GM11168 (cell line): ENCODE results near the gene MFAP3.
"Not testable (repeated sequence)": the region's sequence is repeated elsewhere in the genome, so short reads cannot be mapped to it uniquely, and the experiment has no call there.

Experiments used
- in situ Hi-C: fragments of 300-500 bp; cut with MboI; formaldehyde crosslinking; loops from one replicate; pipeline ENCODE4 v1.12.0; 2022; ENCODE audit warnings: low sequenced_read_pairs; ENCODE audit not compliant: unreplicated experiment

The MFAP3 gene

DNA sequence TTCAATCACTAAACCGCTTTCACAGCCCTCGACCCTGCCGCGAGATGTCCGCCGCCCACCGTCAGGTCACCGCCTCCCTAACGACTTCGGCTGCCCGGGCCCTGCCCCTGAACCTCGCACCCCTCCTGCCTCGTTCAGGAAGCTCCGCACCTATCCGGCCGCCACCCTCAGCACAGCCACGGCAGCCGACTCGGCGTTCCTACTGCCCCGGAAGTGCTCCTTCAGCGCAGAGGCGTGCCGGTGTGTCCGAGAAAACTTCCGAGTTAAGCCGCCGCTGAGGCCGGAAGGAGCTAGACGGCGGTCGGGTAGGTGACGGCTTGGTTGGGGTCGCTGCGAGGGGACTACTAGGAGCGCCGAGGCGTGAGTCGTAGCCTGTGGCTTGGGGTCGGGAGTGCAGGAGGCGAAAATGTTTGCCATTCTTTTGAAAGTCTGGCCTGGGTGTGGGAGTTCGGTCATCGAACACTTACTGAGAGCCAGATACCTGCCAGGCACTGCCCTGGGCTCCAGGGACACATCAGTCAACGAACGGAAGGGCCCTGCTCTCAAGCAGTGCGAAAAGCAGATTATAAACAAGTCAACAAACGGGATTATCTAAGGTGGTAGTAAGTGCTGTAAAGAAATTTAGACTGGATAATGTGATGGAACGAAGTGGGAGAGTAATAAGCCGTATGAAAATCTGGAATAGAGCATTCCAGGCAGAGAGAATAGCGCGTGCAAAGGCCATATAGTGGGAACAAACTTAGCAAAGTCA lies at the start of gene MFAP3, which contains the start of gene FAM114A2:
TSS of gene MFAP3 (plus strand) at position 261 of the 751 bp plus-strand sequence. CDS start 10,756 bp downstream, outside the sequence.
TSS of gene FAM114A2 (minus strand) at position 204 of the 751 bp plus-strand sequence. CDS start 3,957 bp downstream, outside the sequence.
- in situ Hi-C loops = no loop called here

DNA sequence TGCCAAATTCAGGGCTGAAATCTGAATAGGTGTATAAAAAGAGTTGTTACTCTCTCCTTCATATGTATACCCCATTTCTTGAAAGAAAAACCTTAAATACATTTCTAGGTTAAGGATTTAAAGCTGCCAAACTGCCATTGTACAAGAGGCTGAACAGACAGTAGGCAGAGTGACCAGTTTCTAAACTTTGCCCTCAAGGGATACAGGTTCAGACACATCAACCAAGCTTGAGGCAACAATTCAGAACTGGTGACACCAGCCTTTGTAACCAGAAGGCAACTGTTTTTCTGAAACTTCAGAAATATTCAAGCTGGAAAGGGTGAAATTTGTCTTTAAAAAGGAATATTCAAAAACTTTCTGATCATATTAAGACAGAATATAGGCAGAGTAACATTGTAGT lies 47.6 kb upstream of the MFAP3 start:
- in situ Hi-C loops = no loop called here

DNA sequence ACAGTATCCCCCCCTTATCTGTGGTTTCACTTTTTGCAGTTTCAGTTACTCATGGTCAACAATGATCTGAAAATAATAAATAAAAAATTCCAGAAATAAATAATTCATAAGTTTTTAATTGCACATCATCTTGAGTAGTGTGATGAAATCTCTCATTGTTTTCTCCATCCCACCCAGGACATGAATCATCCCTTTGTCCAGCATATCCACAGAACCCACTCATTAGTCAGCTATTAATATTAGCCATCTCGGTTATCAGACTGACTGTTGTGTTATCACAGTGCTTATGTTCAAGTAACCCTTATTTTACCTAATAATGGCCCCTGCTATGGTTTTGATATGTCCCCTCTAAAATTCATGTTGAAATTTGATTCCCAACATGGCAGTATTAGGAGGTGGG lies 40.8 kb upstream of the MFAP3 start:
- in situ Hi-C loops = no loop called here

GRCh38 chr5:153998768-153999167 lies 40.0 kb upstream of the MFAP3 start:
- in situ Hi-C loops = no loop called here

- in situ Hi-C loops = no loop called here
Observed at GRCh38 chr5:153999995-154000394, 38.8 kb upstream of the MFAP3 start.

- in situ Hi-C loops = no loop called here
Observed at GRCh38 chr5:154000703-154001102, 38.1 kb upstream of the MFAP3 start.

- in situ Hi-C loops = no loop called here
Observed at GRCh38 chr5:154002093-154002492, 36.7 kb upstream of the MFAP3 start.

GRCh38 chr5:154002511-154003020 lies 36.2 kb upstream of the MFAP3 start:
- in situ Hi-C loops = no loop called here

GRCh38 chr5:154005648-154006047 lies 33.1 kb upstream of the MFAP3 start:
- in situ Hi-C loops = no loop called here

- in situ Hi-C loops = no loop called here
Observed at GRCh38 chr5:154010660-154011059, 28.1 kb upstream of the MFAP3 start.

DNA sequence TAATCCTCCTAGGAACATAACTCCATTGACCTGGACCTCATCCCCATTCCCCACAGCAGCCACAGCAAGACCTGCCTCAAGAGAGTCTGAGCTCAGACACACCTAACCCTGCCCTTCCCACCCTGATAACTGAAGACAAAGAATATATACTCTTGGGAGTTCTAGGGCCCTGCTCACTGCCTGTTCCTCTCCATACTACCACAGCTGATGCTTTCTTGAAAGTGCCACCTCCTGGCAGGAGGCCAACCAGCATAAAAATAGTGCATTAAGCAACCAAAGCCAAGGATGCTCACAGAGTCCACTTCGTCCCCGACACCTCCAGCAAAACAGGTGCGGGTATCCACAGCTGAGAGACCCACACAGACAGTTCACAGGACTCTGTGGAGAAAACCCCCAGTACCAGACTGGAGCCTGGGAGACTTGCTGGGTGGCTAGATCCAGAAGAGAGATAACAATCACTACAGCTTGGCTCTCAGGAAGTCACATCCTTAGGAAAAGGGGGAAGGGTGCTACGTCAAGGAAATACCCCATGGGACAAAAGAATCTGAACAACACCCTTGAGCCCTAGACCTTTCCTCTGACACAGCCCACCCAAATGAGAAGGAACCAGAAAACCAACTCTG lies 23.6 kb upstream of the MFAP3 start:
- in situ Hi-C loops = no loop called here

DNA sequence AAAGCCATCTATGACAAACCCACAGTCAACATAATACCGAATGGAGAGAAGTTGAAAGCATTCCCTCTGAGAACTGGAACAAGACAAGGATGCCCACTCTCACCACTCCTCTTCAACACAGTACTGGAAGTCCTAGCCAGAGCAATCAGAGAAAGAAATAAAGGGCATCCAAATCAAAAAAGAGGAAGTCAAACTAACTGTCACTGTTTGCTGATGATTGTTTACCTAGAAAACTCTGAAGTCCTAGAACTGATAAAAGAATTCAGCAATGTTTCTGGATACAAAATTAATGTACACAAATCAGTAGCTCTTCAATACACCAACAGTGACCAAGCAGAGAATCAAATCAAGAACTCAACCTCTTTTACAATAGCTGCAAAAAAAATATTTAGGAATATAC lies 19.8 kb upstream of the MFAP3 start:
- in situ Hi-C loops = not testable (repeated sequence)

- in situ Hi-C loops = no loop called here
Observed at GRCh38 chr5:154025951-154026350, 12.8 kb upstream of the MFAP3 start.

GRCh38 chr5:154031937-154032489 lies 6.8 kb upstream of the MFAP3 start:
- in situ Hi-C loops = no loop called here

DNA sequence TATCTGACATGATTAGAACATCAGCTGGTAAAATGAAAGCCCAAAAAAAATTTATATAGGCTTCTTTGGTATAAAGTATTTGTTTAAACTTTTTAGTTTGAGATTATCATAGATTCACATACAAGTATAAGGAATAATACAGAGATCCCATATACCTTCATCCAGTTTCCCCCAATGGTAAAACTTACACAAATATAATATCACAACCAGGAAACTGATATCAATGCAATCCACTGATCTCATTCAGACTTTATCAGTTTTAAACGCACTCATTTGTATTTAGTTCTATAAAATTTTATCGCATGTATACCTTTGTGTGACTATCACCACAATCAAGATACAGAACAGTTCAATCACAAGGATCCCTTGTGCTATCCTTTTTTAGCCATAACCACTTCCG lies 3.8 kb upstream of the MFAP3 start:
- in situ Hi-C loops = no loop called here

DNA sequence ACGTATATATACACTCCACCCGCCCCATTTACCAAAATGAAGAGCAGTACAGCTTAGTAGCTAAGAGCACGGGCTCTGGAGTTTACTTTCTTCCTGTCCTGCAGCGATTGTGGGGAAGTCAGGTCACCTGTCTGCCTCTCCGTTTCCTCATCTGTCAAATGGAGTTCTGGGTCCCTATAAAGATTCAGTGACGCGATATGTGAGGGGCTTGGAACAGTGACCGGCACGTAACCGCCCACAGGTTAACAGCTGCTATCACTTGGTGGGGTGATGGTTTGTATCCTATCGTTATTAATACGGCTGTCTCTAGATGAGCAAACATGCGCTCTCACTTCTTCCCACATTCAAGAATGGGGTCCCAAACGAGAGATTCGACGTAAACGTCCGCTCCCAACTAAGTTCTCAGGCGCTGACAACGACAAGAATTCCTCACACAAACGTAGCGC lies 483 bp upstream of the MFAP3 start:
- in situ Hi-C loops = no loop called here

DNA sequence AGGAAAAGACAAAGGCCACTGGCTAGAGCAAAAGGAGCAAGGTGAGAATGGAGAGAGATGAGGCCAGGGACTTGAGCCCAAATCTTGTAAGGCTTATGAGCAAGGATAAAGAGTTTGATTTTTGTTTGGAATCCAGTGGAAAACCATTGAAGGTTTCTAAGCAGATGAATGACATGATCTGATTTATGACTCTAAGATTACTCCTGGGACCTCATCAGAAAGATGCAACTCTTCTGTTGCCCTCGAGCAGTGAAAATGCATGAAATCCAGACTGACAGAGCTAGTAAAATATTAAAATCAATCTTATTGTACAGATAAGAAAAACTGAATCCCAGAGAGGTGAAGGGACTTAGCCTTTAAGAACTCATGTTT lies 677 bp downstream of the MFAP3 start:
- in situ Hi-C loops = no loop called here

GRCh38 chr5:154042766-154043165 lies 4.0 kb downstream of the MFAP3 start:
- in situ Hi-C loops = no loop called here

- in situ Hi-C loops = no loop called here
Observed at GRCh38 chr5:154044099-154044498, 5.3 kb downstream of the MFAP3 start.

DNA sequence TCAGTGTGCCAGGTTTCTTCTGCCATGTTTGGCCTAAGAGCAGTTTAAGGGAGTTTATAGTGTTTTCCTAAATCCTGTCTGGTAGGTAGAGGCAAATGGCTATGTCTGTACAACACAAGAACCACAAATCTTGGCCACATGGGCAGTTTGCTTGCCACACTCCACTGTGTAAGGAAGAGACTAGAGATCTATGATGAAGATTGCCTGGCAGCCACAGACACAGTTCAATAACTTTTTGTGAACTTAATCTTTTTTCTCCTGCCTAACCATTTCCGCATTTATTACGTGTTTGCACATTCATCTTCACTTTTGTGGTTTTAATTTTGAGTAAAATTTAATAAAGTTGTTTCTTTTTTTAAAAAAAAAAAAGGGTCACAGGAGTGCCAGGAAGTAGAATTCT lies 5.8 kb downstream of the MFAP3 start:
- in situ Hi-C loops = no loop called here

GRCh38 chr5:154046486-154046885 lies 7.7 kb downstream of the MFAP3 start:
- in situ Hi-C loops = no loop called here
